ENCODE data around the gene DOK7. TPM values are rescaled to one million over a fixed set of nuclear protein-coding genes. Genes with fewer than 3 reads are reported as not detected.
"Not testable (repeated sequence)": the region's sequence is repeated elsewhere in the genome, so short reads cannot be mapped to it uniquely, and the experiment has no call there.

DOK7 gene
- total RNA-seq, 1 donor from 2014 or later = 0.99 TPM

DNA sequence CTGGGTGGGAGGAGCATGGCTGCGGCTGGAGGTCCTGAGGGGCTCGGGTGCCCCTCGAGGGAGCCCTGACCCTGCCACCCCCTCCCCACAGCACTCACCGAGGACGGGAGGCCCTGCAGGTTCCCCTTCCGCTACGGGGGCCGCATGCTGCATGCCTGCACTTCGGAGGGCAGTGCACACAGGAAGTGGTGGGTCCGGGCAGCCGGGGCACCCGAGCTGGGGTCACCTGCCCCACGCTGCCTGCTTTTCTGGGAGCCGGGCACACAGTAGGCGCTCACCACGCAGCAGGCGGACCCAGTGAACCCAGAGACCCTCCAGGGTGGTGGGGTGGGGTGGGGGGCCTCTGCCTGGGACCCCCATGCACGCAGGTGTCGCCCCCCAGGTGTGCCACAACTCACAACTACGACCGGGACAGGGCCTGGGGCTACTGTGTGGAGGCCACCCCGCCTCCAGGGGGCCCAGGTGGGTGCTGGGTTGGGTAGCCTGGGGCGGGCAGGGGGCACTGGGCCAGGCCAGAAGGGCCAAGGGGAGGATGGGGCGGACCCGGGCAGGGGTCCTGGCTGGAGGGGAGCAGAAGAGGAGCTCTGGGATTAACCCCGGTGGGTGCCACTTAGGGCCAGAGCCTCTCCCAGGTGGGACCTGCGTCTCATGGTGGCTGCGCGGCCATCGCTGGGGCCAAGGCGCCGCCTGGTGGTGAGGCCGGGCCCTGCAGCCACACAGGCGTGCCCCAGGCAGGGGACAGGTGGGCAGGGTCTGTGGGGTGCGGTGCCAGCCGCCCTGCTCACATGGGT, 20.0 kb upstream of the DOK7 start:
- DNase-seq = no peak

DNA sequence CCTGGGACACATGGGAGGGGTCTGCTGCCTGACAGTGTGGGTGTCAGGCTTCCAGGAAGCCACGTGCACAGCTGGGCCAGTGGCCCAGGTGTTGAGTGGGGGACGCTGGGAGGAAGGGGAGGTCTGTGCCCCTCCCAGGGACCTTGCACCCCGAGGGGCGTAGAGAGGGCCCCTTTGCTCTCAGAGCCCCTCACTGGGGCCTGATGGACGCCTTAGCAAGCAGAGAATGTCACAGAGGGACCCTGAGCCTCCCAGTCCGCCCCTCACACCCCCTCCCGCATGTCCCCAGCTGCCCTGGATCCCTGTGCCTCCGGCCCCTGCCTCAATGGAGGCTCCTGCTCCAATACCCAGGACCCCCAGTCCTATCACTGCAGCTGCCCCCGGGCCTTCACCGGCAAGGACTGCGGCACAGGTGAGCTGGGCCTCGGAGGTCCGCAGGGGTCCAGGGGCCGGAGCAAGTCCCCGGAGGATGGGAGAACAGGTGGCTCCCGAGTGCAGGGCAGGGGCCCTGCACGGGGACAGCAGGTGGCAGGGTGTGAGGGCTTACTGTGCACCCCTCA, 19.3 kb upstream of the DOK7 start:
- no peak for DNase-seq

GRCh38 chr4:3444351-3445110, 18.6 kb upstream of the DOK7 start:
- DNase-seq = no peak

DNA sequence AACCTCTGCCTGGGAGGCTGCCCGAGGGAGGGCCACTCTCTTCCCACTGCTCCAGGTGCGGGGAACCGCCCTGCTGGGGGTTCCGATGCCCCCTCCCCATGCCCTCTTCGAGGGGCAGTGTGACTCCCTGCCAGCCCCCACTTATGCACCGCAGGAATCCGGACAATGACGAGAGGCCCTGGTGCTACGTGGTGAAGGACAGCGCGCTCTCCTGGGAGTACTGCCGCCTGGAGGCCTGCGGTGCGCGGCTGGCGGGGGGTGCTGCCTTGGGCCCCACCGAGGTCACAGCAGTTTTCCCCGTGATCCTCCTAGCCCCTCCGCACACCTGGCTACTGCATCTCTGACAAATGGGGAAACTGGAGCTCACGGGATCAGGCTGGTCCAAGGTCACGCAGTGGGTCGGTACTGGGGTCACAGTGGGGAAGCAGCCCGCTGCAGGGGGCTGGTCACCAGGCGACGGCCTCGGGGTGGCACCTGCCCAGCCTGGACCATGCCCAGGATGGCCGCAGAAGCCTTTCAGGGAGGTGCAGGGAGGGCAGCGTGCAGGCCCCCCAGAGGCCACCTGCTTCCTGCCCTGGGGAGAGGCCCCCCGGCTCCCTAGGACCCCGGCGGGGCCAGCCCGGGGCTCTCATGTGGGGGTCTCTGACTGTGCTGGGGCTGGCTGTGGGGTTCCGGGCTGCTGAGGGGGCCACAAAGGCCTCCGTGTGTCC, 17.8 kb upstream of the DOK7 start:
- no peak for DNase-seq

- DNase-seq = no peak
Observed at GRCh38 chr4:3445829-3446545, 17.1 kb upstream of the DOK7 start.

GRCh38 chr4:3446631-3447320, 16.3 kb upstream of the DOK7 start:
- DNase-seq = no peak

DNA sequence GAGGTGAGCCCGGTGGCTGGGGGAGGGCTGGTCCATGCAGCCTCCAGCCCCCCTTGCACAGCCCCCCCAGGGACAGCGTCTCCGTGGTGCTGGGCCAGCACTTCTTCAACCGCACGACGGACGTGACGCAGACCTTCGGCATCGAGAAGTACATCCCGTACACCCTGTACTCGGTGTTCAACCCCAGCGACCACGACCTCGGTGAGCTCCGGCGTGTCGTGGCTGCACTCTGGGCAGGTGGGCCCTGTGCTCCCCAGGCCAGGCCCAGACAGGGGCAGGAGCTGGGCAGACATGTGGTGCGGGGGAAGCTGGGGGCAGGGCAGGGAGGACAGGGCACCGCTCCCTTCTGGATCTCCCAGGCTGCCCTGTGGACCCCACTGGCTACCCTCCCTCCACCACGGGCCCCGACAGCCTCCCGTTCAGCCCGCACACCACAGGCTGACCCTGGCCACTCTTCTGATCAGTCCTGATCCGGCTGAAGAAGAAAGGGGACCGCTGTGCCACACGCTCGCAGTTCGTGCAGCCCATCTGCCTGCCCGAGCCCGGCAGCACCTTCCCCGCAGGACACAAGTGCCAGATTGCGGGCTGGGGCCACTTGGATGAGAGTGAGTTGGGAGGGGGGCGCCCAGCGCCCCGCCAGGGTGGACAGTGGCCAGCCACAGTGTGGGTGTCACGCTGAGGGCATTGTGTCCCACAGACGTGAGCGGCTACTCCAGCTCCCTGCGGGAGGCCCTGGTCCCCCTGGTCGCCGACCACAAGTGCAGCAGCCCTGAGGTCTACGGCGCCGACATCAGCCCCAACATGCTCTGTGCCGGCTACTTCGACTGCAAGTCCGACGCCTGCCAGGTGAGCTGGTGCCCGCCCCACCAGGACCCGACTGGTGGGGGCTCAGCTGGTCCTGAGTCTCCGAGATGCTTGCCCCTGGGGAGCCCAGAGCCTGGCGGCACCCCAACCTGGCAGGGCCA, 15.4 kb upstream of the DOK7 start:
- DNase-seq = no peak

- no peak for DNase-seq
Observed at GRCh38 chr4:3449047-3449573, 14.0 kb upstream of the DOK7 start.

- DNase-seq = no peak
Observed at GRCh38 chr4:3449574-3450534, 13.3 kb upstream of the DOK7 start.

DNA sequence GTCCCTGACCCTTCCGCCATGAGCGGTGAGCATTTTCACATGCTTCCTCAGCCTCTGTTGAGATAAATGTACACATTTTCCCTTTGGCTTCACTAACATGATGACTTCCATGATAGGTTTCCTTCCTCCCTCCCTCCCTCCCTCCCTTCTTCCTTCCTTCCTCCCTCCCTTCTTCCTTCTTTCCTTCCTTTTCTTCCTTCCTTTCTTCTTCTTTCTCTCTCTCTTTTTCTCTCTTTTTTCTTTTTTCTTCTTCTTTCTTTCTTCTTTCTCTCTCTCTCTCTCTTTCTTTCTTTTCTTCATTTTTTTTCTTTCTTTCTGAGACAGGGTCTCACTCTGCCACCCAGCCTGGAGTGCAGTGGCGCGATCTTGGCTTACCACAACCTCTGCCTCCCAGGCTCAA, 12.5 kb upstream of the DOK7 start:
- DNase-seq = no peak

DNA sequence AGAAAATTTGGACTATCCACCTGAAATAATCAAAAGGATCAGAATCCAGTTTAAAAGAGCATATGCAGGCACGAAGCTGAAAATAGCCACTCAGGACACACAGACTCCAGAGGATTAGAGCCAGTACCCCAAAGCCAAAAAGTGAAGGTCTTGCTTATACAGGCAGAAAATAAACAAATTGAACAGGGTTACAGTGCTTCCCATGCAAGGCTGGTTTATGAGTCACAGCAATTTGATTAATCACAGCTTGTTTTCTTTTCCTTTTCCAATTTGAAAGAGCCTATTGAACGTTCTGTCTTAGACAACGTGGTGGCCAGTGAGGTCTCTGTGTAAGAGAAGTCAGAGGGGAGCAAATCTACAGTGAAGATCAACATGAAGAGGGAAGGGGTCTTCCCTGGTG, 11.2 kb upstream of the DOK7 start:
- no peak for DNase-seq

DNA sequence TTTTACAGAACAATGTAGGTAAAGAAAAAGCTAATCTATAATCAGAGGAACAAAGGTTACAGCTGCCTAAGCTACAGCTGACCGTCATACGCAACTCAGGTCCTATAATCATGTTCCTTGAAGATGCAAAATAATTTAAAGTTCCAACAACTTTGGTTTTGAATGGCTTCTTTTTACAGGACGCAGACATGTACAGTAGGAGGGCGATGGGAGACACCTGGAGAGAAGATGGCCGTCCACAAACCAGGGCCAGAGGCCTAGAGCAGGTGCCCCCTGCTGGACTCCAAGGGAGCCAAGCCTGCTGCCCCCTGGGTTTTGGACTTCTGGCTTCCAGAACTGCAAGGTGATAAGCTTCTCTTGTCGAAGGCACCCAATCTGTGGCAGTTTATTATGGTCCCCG, 10.7 kb upstream of the DOK7 start:
- no peak for DNase-seq

GRCh38 chr4:3455596-3455995, 7.5 kb upstream of the DOK7 start:
- not testable (repeated sequence) for DNase-seq

DNA sequence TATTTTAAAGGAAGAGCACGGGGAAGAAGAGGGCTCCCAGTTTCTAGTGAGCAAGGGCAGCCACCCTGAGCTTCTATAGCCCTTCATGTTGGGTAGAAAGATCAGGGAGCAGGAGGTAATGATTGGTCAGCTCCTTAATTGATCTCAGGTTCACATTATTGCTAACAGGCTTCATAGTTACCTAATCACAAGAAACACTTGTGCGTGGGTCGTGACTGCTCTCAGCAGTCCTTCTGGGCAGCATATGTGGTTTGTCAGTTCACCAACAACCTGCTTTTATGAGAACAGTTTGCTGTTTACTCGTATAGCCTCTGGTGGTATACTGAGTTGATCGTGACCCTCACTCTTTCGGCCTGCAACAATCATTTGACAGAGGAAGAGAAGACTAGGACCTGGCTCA, 4.7 kb upstream of the DOK7 start:
- no peak for DNase-seq

DNA sequence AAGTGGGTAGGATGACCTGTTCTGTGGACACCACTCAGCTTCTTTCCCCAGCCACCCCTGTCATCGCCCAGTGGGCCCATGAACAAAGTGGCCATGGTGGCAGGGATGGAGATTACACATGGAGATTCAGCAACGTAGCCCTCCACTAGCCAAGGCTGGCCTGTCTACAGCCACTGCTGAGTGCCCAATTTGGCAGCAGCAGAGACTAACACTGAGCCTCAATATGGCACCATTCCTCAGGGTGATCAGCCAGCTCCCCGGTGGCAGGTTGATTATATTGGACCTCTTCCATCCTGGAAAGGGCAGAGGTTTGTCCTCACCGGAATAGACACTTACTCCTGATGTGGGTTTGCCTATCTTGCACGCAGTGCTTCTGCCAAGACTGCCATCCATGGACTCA, 4.0 kb upstream of the DOK7 start:
- not testable (repeated sequence) for DNase-seq

GRCh38 chr4:3460926-3461325, 2.2 kb upstream of the DOK7 start:
- DNase-seq = no peak

- no peak for DNase-seq
Observed at GRCh38 chr4:3461515-3462291, 1.4 kb upstream of the DOK7 start.

DNA sequence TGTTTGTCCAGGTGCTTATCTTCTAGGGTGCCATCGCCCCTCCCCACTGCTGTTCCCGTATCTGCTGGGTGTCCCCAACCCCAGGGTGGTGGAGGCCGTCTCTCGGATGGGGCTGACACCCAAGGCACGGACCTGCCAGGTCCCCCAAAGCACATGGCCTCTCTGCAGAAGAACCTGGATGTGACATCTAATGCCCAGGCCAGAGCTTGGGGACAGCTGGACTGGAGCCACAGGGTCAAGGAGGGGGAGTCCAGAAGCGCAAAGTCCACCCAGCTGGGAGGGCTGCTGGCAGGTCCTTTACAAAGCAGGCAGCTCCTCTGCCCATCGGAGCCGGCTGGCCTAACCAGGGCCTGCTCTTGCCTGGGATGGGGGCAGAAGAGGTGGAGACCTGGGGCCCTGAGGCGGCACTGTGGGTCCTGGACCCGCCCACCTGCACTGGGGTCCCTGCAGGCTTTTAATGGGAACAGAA, 751 bp upstream of the DOK7 start:
- no peak for DNase-seq
